ENCODE results near the gene CRYBA1.

DNA sequence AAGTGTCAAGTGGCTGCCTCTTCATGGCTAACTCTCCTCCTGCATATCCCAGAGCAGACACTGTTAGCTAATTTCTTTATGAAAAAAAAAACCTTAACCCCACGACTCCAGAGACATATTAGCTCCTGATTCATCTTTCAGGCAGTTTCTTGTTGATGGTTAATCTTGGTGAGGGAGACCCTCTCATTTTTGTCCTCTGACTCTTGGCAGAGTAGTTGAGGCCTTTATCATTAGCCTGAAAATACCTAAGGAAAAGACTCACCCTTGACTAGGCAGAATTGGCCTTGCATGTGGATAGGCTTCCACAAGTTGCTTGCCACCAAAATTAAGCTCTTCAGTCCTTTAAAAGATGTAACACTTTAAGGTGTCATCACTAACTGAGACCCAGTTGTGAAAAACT, 4.0 kb downstream of the CRYBA1 start:
- TF ChIP-seq, protein P1, sequence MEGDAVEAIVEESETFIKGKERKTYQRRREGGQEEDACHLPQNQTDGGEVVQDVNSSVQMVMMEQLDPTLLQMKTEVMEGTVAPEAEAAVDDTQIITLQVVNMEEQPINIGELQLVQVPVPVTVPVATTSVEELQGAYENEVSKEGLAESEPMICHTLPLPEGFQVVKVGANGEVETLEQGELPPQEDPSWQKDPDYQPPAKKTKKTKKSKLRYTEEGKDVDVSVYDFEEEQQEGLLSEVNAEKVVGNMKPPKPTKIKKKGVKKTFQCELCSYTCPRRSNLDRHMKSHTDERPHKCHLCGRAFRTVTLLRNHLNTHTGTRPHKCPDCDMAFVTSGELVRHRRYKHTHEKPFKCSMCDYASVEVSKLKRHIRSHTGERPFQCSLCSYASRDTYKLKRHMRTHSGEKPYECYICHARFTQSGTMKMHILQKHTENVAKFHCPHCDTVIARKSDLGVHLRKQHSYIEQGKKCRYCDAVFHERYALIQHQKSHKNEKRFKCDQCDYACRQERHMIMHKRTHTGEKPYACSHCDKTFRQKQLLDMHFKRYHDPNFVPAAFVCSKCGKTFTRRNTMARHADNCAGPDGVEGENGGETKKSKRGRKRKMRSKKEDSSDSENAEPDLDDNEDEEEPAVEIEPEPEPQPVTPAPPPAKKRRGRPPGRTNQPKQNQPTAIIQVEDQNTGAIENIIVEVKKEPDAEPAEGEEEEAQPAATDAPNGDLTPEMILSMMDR (optimal IDR thresholded peaks at IDR 0.05 in 1 of 3, IDR thresholded peaks at IDR 0.05 in 1 of 3, conservative IDR thresholded peaks at IDR 0.05 in 1 of 3; ENCODE audit: extremely low read depth in 1 of 3, insufficient read depth in 2 of 3, low read length in 3 of 3): no peak
- no peak for TF ChIP-seq EZH2 (IDR thresholded peaks at IDR 0.05; ENCODE audit: low read length)

All from keratinocyte (primary cell).